K562 (cell line): ENCODE results near the gene CTSH. TPM values are rescaled to one million over a fixed set of nuclear protein-coding genes. Genes with fewer than 3 reads are reported as not detected.

Experiments used
- ASH1L ChIP-seq: fragments of 450-650 bp; IDR thresholded peaks from 2 replicates; pipeline ENCODE4 v1.6.1; 2018; ENCODE audit warnings: borderline replicate concordance, mild to moderate bottlenecking, low read depth; ENCODE audit not compliant: partially characterized antibody
- ERF ChIP-seq: fragments of 450-650 bp; formaldehyde crosslinking; IDR thresholded peaks from 2 replicates; pipeline ENCODE4 v1.4.0; 2020; ENCODE audit warnings: mild to moderate bottlenecking, mixed read lengths
- HCFC1 ChIP-seq: IDR thresholded peaks from 2 replicates; pipeline ENCODE4 v1.6.1; 2012; ENCODE audit warnings: low read depth, low read length, improper control_type of control experiment
- JUND ChIP-seq, 2 experiments: IDR thresholded peaks; 2 replicates in 1 of 2; 3 replicates in 1 of 2; pipeline ENCODE4 v1.6.1; 2011; ENCODE audit warnings: borderline replicate concordance in 2 of 2, low read depth in 2 of 2, low read length in 2 of 2, improper control_type of control experiment in 1 of 2, missing biosample characterization in 1 of 2, missing genetic modification characterization in 1 of 2, missing genetic modification reagents in 1 of 2
- MAFK ChIP-seq: IDR thresholded peaks from 2 replicates; pipeline ENCODE4 v1.6.1; 2011; ENCODE audit warnings: low read length, improper control_type of control experiment
- MTF1 ChIP-seq: fragments of 250-450 bp; sonication (Bioruptor Pico); IDR thresholded peaks from 2 replicates; pipeline ENCODE4 v1.9.0; 2021; ENCODE audit warnings: moderate library complexity, mild to moderate bottlenecking, inconsistent platforms, borderline replicate concordance
- PPARD ChIP-seq: fragments of 250-450 bp; sonication (Bioruptor Pico); IDR thresholded peaks from 2 replicates; pipeline ENCODE4 v1.8.0; 2022; ENCODE audit warnings: inconsistent platforms, mild to moderate bottlenecking, moderate library complexity
- PTBP1 ChIP-seq: fragments of 200-400 bp; formaldehyde crosslinking; IDR thresholded peaks from 2 replicates; pipeline ENCODE4 v1.6.1; 2017; ENCODE audit warnings: low read depth, low read length
- THRA ChIP-seq: fragments of 450-650 bp; IDR thresholded peaks from 2 replicates; pipeline ENCODE4 v1.6.1; 2017; ENCODE audit warnings: mild to moderate bottlenecking, moderate library complexity
- ZBTB49 ChIP-seq: sonication (generic); formaldehyde crosslinking; IDR thresholded peaks from 2 replicates; pipeline ENCODE4 v1.8.0; 2022; ENCODE audit warnings: missing genetic modification reagents, mild to moderate bottlenecking, borderline replicate concordance
- polyA plus RNA-seq, 8 experiments: library from polyadenylated mRNA; depleted of rRNA in 4 of 8; stranded (reverse) in 5 of 8; unstranded in 3 of 8; fragments of >200 nt; fragmentation: Nextera tagmentation in 2 of 8; fragmentation: Illumina TruSeq in 1 of 8; extraction: Ambion mirVana in 2 of 8; extraction: Trizol in 1 of 8; gene quantifications; 2 replicates each; pipeline versions ENCODE4 v1.2.1 to v1.2.3, GENCODE V29; 2011 to 2014; ENCODE audit warnings: inconsistent platforms in 1 of 8, missing spikeins in 1 of 8
- total RNA-seq, 7 experiments: library from RNA; depleted of rRNA in 6 of 7; stranded (reverse); fragments of >200 nt in 6 of 7; fragmentation: Illumina TruSeq in 2 of 7; extraction: Trizol in 2 of 7; gene quantifications; 2 replicates each; pipeline versions ENCODE4 v1.2.1 to v1.2.3, GENCODE V29; 2011 to 2021; ENCODE audit warnings: low replicate concordance in 1 of 7
- TF ChIP-seq, protein P1 (sequence below): sonication (generic); formaldehyde crosslinking; IDR thresholded peaks from 2 replicates; pipeline ENCODE4 v1.8.0; 2023; ENCODE audit warnings: mild to moderate bottlenecking, missing genetic modification reagents

The CTSH gene
- total and polyA plus RNA-seq, 9 of the 15 experiments (the other 6 are each of a cell fraction or from before 2014, with no cell fraction given), result 15.0 to 462 (median 173) TPM

DNA sequence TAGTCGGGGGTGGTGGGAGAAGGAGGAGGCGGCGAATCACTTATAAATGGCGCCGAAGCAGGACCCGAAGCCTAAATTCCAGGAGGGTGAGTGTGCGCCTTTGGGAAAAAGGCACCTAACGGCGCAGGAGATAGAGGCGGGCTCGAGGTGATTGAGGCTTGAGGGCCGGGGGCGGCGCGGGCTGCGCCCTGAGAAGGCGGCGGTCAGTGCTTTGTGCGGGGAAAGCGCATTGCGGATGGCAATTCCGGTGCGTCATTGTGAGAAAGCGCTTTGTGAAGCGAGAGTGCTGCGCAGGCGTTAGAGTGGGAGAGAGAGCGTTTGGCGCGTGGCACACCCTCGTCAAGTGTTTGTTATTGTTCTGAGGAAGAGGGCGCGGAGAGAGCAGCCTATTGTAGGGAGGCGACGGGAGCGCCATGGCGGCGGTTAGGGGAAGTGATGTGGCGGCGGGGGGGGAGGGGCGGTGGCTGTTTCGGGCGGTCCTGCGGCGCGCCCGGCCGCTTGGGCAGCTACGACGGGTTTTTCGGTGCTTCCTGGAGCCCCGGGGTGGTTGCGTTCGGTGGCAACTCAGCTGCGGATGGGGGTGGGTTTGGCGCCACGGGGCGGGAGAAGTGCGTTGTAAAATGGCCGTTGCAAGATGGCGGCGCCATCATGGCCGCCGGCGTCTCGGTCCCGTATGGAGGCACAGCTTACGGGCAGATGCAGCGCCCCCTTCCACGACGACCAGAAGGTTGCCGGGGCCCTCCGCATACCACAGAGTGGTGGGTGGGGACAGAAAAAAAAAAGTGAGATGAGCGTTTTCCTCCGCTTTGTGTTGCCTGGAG, 71.7 kb downstream of the CTSH start (continued):
- no peak for TF ChIP-seq ERF (CRISPR knock-in tag)
- TF ChIP-seq HCFC1, result peak; percentile 73
- TF ChIP-seq THRA, result no peak
- TF ChIP-seq MAFK, result no peak; the same call in 1 of the 2 replicates
- TF ChIP-seq JUND (IDR thresholded peaks at IDR 0.05; ENCODE audit: borderline replicate concordance, low read depth, low read length), result peak; percentile 14; the same call in 1 of the 2 replicates
- TF ChIP-seq JUND (tag; IDR thresholded peaks at IDR 0.05; ENCODE audit: borderline replicate concordance, low read depth, low read length), result no peak; the same call in 2 of the 3 replicates
- TF ChIP-seq MTF1 (CRISPR knock-in tag), result no peak
- no peak for TF ChIP-seq ZBTB49 (CRISPR knock-in tag)
- no peak for TF ChIP-seq PPARD
- no peak for TF ChIP-seq PTBP1
- TF ChIP-seq, protein P1, sequence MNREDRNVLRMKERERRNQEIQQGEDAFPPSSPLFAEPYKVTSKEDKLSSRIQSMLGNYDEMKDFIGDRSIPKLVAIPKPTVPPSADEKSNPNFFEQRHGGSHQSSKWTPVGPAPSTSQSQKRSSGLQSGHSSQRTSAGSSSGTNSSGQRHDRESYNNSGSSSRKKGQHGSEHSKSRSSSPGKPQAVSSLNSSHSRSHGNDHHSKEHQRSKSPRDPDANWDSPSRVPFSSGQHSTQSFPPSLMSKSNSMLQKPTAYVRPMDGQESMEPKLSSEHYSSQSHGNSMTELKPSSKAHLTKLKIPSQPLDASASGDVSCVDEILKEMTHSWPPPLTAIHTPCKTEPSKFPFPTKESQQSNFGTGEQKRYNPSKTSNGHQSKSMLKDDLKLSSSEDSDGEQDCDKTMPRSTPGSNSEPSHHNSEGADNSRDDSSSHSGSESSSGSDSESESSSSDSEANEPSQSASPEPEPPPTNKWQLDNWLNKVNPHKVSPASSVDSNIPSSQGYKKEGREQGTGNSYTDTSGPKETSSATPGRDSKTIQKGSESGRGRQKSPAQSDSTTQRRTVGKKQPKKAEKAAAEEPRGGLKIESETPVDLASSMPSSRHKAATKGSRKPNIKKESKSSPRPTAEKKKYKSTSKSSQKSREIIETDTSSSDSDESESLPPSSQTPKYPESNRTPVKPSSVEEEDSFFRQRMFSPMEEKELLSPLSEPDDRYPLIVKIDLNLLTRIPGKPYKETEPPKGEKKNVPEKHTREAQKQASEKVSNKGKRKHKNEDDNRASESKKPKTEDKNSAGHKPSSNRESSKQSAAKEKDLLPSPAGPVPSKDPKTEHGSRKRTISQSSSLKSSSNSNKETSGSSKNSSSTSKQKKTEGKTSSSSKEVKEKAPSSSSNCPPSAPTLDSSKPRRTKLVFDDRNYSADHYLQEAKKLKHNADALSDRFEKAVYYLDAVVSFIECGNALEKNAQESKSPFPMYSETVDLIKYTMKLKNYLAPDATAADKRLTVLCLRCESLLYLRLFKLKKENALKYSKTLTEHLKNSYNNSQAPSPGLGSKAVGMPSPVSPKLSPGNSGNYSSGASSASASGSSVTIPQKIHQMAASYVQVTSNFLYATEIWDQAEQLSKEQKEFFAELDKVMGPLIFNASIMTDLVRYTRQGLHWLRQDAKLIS, result peak; percentile 77; the same call in 1 of the 2 replicates
- peak; percentile 56 for TF ChIP-seq ASH1L
